Nasal cavity respiratory epithelium epithelial cell of viscerocranial mucosa (primary cell): ENCODE data around the gene RNF11. TPM values are rescaled to one million over a fixed set of nuclear protein-coding genes. Genes with fewer than 3 reads are reported as not detected.

Source experiments
- total RNA-seq: library from RNA; depleted of rRNA; stranded (reverse); fragments of >200 nt; gene quantifications from 2 replicates; pipeline ENCODE4 v1.2.3, GENCODE V29; 2014

RNF11 gene, protein sequence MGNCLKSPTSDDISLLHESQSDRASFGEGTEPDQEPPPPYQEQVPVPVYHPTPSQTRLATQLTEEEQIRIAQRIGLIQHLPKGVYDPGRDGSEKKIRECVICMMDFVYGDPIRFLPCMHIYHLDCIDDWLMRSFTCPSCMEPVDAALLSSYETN
- total RNA-seq, result 113 and 116 TPM in 2 replicates

DNA sequence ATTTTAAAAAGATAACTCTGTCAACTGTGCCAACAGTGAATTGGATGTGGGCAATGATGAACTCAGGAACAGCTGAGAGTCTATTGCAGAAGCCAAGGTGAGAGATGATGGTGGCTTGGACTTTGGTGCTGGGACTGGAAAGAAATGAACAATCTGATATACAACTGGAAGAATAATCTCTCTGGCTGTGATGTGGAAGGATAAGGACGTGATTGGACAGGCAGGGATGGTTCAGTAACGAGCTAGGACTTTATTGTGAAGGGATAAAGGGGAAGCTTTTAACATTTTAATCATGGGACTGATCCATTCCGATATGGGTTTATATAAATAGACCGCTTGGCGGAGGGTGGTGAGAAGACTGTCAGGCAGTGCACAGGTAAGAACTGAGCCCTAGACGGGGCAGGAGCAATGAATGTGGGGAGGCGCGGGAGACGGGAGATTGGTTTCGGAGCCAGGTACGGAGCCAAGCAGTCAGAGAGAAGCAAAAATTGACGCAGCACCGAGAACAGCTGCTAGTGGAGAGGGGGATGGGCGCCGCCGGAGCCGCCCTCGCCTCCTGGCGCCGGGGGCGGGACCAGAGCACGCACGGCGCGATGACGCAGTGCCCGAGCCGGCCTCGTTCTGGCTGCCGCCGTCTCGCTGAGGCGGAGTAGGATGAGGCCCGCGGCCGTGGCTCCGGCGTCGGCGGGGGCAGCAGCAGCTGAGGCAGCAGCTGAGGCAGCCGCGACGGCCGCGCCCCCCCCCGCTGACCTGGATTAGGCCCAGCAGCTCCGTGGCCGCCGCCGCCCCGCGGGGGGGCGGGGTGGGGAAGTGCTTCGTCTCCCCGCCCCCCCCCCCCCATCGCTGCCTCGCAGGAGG lies at the start of gene RNF11:
Gene RNF11 (plus strand): TSS at position 601 of the 858 bp plus-strand sequence. CDS start 484 bp downstream, outside the sequence.

Other genes with a start within 250 kb of the RNF11 start
- gene C1orf185, start 134.0 kb upstream of the RNF11 start, total RNA-seq, result not detected in 2 replicates
- gene TTC39A, start 94.3 kb downstream of the RNF11 start, total RNA-seq, result 13.3 and 19.1 TPM in 2 replicates